HG03378 (cell line): ENCODE results near the gene CD300H.
"Not testable (repeated sequence)": the region's sequence is repeated elsewhere in the genome, so short reads cannot be mapped to it uniquely, and the experiment has no call there.

ENCODE experiments used
- ATAC-seq: cut with Tn5 transposase; IDR thresholded peaks from one replicate; pipeline ENCODE4 v1.9.1; 2021; ENCODE audit warnings: mild to moderate bottlenecking, moderate library complexity; ENCODE audit not compliant: unreplicated experiment

The CD300H gene

GRCh38 chr17:74585711-74586110, 18.4 kb upstream of the CD300H start:
- ATAC-seq: no peak

GRCh38 chr17:74584292-74585060, 17.2 kb upstream of the CD300H start:
- ATAC-seq: no peak

- no peak for ATAC-seq
These were observed 15.3 kb upstream of the CD300H start for GRCh38 chr17:74582633-74583032.

GRCh38 chr17:74579900-74580299, 12.6 kb upstream of the CD300H start:
- no peak for ATAC-seq

- no peak for ATAC-seq
These were observed 11.7 kb upstream of the CD300H start for GRCh38 chr17:74578979-74579378.

- no peak for ATAC-seq
These were observed 7.3 kb upstream of the CD300H start for GRCh38 chr17:74574489-74575142.

- ATAC-seq: not testable (repeated sequence)
These were observed 6.3 kb upstream of the CD300H start for GRCh38 chr17:74573635-74574034.

GRCh38 chr17:74573169-74573568, 5.9 kb upstream of the CD300H start:
- no peak for ATAC-seq

GRCh38 chr17:74571621-74572270, 4.4 kb upstream of the CD300H start:
- ATAC-seq: no peak

- no peak for ATAC-seq
These were observed 2.0 kb upstream of the CD300H start for GRCh38 chr17:74569020-74570003.

- ATAC-seq: no peak
These were observed 981 bp upstream of the CD300H start for GRCh38 chr17:74568106-74568873.

GRCh38 chr17:74566132-74566753, 1.1 kb downstream of the CD300H start:
- ATAC-seq: no peak

- no peak for ATAC-seq
These were observed 2.2 kb downstream of the CD300H start for GRCh38 chr17:74565126-74565525.

GRCh38 chr17:74563358-74563757, 4.0 kb downstream of the CD300H start:
- ATAC-seq: no peak

GRCh38 chr17:74561586-74561985, 5.7 kb downstream of the CD300H start:
- no peak for ATAC-seq

GRCh38 chr17:74558882-74559519, 8.3 kb downstream of the CD300H start:
- ATAC-seq: no peak

GRCh38 chr17:74558402-74558801, 8.9 kb downstream of the CD300H start:
- not testable (repeated sequence) for ATAC-seq

- no peak for ATAC-seq
These were observed 11.8 kb downstream of the CD300H start for GRCh38 chr17:74555427-74555940.

GRCh38 chr17:74554909-74555308, 12.4 kb downstream of the CD300H start:
- no peak for ATAC-seq
